GM21528 (cell line): Measurements from ENCODE around the gene JTB.

Experiments used
- ATAC-seq: cut with Tn5 transposase; IDR thresholded peaks from one replicate; pipeline ENCODE4 v1.9.1; 2021; ENCODE audit warnings: mild to moderate bottlenecking, moderate library complexity; ENCODE audit not compliant: unreplicated experiment, low FRiP score

The JTB gene

GRCh38 chr1:153936011-153936802 lies 41.3 kb downstream of the JTB start:
- ATAC-seq = no peak

DNA sequence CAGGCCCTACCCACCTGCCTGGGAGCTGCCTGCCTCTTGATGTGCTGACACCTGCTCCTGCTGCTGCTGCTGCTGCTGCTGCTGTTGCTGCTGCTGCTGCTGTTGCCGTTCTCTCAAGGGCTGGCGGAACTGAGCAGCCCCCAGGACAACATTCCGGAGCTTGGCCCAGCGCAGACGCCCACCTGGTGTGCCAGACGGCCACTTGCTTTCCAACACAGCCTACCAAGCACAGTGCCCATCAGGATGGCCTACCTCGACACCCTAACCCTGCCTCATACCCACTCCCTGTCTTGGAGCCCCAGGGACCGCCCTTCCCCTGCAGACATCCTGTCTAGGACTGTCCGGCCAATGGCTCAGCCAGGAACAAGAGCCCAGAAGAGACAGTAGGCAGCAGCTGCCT lies 42.7 kb downstream of the JTB start:
- no peak for ATAC-seq

DNA sequence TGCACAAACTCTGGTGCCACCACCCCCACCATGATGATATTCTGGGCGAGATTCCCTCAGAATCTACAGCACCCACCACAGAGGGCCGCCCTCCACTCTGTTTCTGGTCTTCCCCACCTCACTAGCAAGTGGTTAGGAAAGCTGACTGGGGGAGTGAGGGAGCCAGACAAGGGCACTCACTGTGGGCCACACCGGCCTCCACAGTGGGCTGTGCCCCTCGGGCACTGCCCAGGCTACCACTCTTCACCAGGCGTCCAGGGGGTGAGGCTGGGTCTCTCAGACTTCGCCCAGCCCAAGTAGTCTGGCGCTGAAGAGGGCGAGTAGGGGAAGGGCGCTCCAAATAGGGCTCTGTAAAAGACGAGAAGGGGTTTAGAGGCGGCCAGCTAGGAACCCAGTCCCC lies 43.5 kb downstream of the JTB start:
- ATAC-seq = no peak

DNA sequence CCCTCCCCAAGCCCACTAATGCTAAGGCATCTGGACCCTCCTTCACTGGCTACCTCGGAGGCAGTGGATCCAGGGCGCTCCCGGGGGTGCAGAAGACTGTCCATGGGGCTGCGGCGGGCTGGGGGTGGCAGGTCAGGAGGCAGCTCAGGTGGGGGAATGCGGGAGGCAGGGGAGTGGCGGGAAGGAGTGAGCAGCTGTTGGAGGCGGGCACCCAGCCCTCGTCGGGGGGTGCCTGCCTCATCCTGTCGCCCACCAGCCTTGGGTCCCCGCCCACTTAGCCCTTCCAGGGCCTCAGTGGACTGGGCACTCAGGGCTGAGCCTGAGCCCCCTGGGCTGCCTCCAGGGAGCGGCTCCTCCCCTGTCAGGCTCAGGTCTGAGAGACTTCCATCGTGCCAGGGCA lies 44.0 kb downstream of the JTB start:
- ATAC-seq = no peak

GRCh38 chr1:153932156-153933131 lies 45.0 kb downstream of the JTB start:
- no peak for ATAC-seq

DNA sequence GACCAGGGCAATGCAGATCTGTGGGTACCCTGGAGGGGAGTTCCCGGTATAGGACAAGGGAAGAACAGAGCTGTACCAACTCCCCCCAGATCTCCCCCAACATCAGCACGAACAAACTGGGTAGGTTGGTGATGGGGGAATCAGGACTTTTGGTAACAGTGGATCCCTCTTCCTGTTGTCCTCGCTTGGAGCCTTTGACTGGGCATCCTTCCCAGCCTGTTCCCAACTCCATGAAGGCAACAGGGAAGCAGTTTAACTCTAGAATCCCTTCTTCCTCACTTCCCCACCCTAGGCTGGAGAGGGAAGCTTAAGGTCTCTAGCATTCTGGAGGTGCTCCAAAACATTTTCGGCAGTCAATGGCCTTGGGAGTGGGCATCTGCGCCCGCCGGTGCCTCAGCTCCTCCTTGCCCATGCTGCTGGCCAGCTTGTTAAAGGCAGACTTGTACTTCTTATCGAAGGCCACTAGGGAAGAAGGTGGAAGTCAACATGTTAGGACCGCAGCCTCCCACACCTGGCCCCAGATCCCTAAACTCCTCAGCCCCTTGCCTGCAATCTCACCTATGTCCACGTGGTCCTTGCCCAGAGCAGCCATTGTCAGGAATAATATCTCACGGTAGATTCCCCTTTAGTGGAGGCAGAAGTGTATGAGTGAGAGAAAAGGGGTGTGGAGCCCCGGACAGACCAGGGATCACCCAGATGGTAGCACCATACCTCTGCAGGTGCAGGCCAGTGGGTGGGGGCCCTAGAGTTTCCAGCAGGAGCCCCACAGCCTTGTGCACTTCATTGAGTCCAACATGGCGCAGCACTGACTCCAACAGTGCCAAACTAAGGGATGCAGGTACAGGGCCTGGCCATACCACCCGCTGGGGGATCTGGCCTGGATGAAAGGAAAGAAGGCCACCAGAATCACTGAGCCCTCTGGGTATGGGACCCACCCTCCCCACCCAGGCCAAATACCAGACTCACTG lies 47.2 kb downstream of the JTB start:
- ATAC-seq = no peak

GRCh38 chr1:153929426-153929825 lies 48.0 kb downstream of the JTB start:
- ATAC-seq = no peak

- no peak for ATAC-seq
Observed at GRCh38 chr1:153928791-153929341, 48.6 kb downstream of the JTB start.

- no peak for ATAC-seq
Observed at GRCh38 chr1:153928245-153928644, 49.2 kb downstream of the JTB start.

- no peak for ATAC-seq
Observed at GRCh38 chr1:153926405-153926804, 51.1 kb downstream of the JTB start.
